ENCODE results near the gene CLSTN2. TPM values are rescaled to one million over a fixed set of nuclear protein-coding genes. Genes with fewer than 3 reads are reported as not detected.

Gene CLSTN2
- total RNA-seq, 2 donors from 2014 or later = 0.82 to 1.3 TPM

GRCh38 chr3:140250010-140250855 is 315.2 kb downstream of the CLSTN2 start:
- no peaks in the 10 kb centered on the region for H3K4me1 ChIP-seq
- no peak overlapping the region for H3K27ac ChIP-seq
- intact Hi-C loops (cut with DNase I) = no loop called here
- no peak for DNase-seq
- TF ChIP-seq CTCF (IDR thresholded peaks at IDR 0.05) = no peak
- no peaks in the 10 kb centered on the region for H3K36me3 ChIP-seq
- H3K4me3 ChIP-seq = no peak overlapping the region
- H3K9ac ChIP-seq (ENCODE audit: low read depth in 2 of 2, low read length in 2 of 2) = no peak overlapping the region
- no peaks in the 10 kb centered on the region for H3K27me3 ChIP-seq
- no peaks in the 10 kb centered on the region for H3K9me3 ChIP-seq

GRCh38 chr3:140250945-140251344 is 316.0 kb downstream of the CLSTN2 start:
- intact Hi-C loops (cut with DNase I) = no loop called here
- no peak for TF ChIP-seq CTCF (IDR thresholded peaks at IDR 0.05)
- H3K9ac ChIP-seq (ENCODE audit: low read depth in 2 of 2, low read length in 2 of 2) = no peak overlapping the region

GRCh38 chr3:140251678-140252077 is 316.7 kb downstream of the CLSTN2 start:
- Histone ChIP-seq H3K27ac (no peak overlapping the region), H3K4me1 (no peaks in the 10 kb centered on the region), H3K9ac (ENCODE audit: low read depth in 2 of 2, low read length in 2 of 2) (no peak overlapping the region), H3K27me3 (no peaks in the 10 kb centered on the region), H3K36me3 (no peaks in the 10 kb centered on the region), H3K9me3 (no peaks in the 10 kb centered on the region), H3K4me3 (no peak overlapping the region)
- TF ChIP-seq CTCF (IDR thresholded peaks at IDR 0.05) = no peak
- DNase-seq = no peak
- intact Hi-C loops (cut with DNase I) = no loop called here

More at GRCh38 chr3:140250945-140251344, 316.0 kb downstream of the CLSTN2 start:
- no peak for DNase-seq
- Histone ChIP-seq H3K27me3 (no peaks in the 10 kb centered on the region), H3K36me3 (no peaks in the 10 kb centered on the region), H3K9me3 (no peaks in the 10 kb centered on the region), H3K27ac (no peak overlapping the region), H3K4me1 (no peaks in the 10 kb centered on the region), H3K4me3 (no peak overlapping the region)

GRCh38 chr3:140252812-140253656 is 318.0 kb downstream of the CLSTN2 start:
- no peak overlapping the region for H3K4me3 ChIP-seq
- H3K27ac ChIP-seq = no peak overlapping the region
- intact Hi-C loops (cut with DNase I) = no loop called here
- H3K27me3 ChIP-seq = no peaks in the 10 kb centered on the region
- no peaks in the 10 kb centered on the region for H3K9me3 ChIP-seq
- no peak for TF ChIP-seq CTCF (IDR thresholded peaks at IDR 0.05)
- no peaks in the 10 kb centered on the region for H3K4me1 ChIP-seq
- H3K36me3 ChIP-seq = no peaks in the 10 kb centered on the region
- no peak for DNase-seq
- H3K9ac ChIP-seq (ENCODE audit: low read depth in 2 of 2, low read length in 2 of 2) = no peak overlapping the region

GRCh38 chr3:140258222-140258724 is 323.3 kb downstream of the CLSTN2 start:
- no peak overlapping the region for H3K27ac ChIP-seq
- H3K27me3 ChIP-seq = no peaks in the 10 kb centered on the region
- H3K4me3 ChIP-seq = no peak overlapping the region
- intact Hi-C loops (cut with DNase I) = no loop called here
- TF ChIP-seq CTCF (IDR thresholded peaks at IDR 0.05) = no peak
- H3K9me3 ChIP-seq = no peaks in the 10 kb centered on the region
- H3K4me1 ChIP-seq = no peaks in the 10 kb centered on the region
- DNase-seq = no peak
- no peak overlapping the region for H3K9ac ChIP-seq (ENCODE audit: low read depth in 2 of 2, low read length in 2 of 2)
- H3K36me3 ChIP-seq = no peaks in the 10 kb centered on the region

Data from colonic mucosa (tissue), 4 donors.